LNCaP clone FGC (cell line): ENCODE data around the gene TEC.
A peak's percentile ranks its signal among the peaks of the same experiment; 100 is the strongest.

Experiments
- DNase-seq: peaks from one replicate; pipeline ENCODE4 v3.0.0-alpha.2; 2011; ENCODE audit warnings: low read depth
- H3K4me3 ChIP-seq: 2 replicates; pipeline ENCODE4 v1.5.1; 2011; ENCODE audit warnings: mild to moderate bottlenecking, low read depth, low read length, control low read depth
- TF ChIP-seq, protein P1 (sequence below): IDR thresholded peaks from 2 replicates; pipeline ENCODE4 v1.5.1; 2012; ENCODE audit warnings: mild to moderate bottlenecking; ENCODE audit not compliant: control insufficient read depth, insufficient read depth; ENCODE audit errors: extremely low read depth

The TEC gene

DNA sequence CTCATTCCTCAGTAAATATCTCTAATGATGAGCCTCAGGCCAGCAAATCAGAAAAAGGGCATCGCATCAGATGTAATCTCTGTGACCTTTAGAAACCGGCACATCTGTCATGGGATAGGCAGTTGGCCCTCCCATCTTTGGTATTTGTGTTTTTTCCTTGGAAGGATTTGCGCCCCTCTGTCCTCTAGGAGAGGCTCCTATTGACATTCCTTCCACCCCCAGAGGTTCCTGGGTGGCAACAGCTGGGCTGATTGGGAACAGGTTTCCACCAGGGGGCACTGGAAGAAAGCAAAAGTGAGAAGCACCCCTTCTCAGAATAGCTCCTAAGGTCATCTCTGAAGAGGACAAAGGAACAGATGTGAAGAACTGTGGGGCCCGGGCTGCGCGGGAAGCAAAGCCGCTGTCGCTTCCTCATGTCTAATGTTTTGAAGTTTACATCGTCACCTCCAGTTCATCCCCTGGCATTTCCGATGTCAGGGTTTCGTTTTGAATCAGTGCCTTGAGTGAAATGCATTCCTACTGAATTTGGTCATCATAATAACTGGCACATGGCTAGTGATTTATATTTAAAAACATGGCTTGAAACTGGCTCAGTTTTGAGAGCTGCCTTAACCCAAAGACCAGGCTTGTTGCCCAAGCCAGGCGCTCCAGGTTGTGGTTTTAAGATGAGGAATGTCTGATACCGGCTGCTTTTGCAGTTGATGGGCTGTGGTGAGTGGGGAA is 141.8 kb downstream of the TEC start:
- H3K4me3 ChIP-seq, result no peak overlapping the region
- TF ChIP-seq, protein P1, sequence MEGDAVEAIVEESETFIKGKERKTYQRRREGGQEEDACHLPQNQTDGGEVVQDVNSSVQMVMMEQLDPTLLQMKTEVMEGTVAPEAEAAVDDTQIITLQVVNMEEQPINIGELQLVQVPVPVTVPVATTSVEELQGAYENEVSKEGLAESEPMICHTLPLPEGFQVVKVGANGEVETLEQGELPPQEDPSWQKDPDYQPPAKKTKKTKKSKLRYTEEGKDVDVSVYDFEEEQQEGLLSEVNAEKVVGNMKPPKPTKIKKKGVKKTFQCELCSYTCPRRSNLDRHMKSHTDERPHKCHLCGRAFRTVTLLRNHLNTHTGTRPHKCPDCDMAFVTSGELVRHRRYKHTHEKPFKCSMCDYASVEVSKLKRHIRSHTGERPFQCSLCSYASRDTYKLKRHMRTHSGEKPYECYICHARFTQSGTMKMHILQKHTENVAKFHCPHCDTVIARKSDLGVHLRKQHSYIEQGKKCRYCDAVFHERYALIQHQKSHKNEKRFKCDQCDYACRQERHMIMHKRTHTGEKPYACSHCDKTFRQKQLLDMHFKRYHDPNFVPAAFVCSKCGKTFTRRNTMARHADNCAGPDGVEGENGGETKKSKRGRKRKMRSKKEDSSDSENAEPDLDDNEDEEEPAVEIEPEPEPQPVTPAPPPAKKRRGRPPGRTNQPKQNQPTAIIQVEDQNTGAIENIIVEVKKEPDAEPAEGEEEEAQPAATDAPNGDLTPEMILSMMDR, result peak; percentile 54
- DNase-seq, result no peak

DNA sequence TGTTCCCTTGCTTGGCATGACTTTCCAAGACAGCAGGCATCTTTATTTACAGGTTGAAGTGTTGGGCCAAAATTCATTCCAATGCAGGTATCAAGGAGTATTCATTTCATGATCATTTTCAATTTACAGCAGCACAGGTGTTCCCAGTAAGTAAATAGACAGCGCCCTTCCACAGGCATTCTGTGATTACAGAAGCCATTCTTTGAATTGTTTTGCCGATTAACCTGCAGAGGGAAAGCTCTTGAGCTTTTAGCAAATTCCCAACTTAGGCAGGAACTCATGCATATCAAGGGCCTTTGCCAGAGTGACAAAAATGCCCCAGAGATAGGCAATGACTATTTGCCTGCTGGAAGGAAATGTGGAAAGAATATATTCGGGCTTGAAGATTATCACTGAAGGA is 142.4 kb downstream of the TEC start:
- DNase-seq, result peak; percentile 94
- H3K4me3 ChIP-seq, result no peak overlapping the region
- TF ChIP-seq, protein P1, result no peak

DNA sequence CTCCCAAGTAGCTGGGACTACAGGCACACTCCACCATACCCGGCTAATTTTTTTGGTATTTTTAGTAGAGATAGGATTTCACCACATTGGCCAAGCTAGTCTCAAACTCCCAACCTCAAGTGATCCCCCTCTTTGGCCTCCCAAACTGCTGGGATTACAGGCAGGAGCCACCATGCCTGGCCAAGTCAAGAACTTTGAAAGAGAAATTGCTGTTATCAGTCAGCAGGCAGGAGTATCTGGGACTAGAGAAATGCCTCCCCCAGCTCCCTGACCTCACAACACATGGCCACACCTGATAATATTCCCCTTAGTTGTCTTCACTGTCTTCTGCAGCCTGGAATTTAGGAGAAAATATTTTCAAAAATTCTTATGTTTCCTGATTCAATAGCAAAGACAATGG is 143.0 kb downstream of the TEC start:
- DNase-seq, result no peak
- TF ChIP-seq, protein P1, result no peak
- H3K4me3 ChIP-seq, result no peak overlapping the region

DNA sequence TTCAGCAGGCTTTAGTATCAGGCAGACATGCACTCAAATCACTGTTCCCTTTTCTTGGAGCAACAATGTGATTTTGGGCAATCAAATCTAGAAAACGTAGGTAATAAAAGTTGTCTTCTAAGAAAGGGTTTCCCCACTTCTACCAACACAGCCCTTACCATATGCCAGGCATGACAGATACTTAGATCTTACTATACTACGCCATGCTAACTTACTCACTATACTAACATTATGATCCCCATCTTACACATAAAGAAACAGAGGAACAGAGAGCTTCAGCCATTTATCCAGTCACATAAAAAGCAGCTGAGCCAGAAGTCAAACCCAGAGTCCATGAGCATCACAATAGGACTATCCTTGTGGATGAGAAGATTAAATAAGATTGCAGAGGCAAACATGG is 144.8 kb downstream of the TEC start:
- no peak overlapping the region for H3K4me3 ChIP-seq
- no peak for DNase-seq
- TF ChIP-seq, protein P1, result no peak

DNA sequence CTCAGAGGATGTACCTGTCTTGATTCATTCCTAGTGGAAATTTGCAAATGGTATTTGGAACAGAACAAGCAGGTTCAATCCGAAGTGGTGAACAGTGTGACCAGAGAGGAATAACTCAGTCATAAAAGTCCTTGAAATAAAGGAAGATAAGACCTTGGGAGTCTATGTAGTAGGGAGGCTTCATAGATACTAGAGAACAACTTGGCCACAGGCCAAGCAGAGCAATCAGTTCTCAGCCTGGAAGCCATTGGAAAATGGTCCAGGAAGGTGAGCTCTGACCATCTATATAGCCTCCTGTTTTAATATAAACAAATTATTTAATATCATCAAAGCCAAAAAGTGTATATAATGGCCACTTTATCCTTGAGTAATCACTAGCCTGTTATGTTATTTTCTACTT is 146.9 kb downstream of the TEC start:
- no peak for DNase-seq
- TF ChIP-seq, protein P1, result no peak

DNA sequence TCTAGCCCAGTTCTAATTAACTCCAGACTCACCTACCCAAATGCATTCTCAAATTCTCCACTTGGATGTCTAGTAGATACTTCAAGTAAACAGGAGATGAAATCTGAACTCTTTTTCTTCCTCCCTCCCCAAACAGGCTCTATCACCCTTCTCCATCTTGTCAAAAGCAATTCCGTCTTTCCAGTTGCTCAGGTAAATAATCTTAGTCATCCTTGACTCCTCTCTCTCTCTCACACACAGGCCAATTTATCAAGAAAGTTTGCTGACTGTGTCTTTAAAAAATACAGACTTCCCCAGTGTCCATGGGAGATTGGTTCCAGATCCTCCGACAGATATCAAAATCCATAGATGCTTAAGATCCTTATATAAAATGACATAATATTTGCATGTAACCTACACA is 148.5 kb downstream of the TEC start:
- DNase-seq, result peak; percentile 53
- TF ChIP-seq, protein P1, result no peak
- no peak overlapping the region for H3K4me3 ChIP-seq

More for the DNA sequence above, 146.9 kb downstream of the TEC start:
- H3K4me3 ChIP-seq, result no peak overlapping the region

DNA sequence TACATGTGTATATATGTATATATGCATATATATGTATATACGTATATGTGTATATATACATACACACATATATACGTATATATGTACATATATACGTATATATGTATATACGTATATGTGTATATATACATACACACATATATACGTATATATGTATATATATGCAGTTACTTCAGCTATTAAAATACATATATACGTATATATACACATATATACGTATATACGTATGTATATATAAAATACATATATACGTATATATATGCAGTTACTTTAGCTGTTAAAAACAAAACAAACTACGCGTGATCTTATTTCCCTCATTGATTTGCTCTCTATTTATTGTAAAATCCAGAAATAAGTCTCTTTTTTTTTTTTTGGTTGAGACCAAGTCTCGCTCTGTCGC is 149.5 kb downstream of the TEC start:
- no peak overlapping the region for H3K4me3 ChIP-seq
- DNase-seq, result no peak
- TF ChIP-seq, protein P1, result no peak
